PFSK-1 (cell line): ENCODE measurements around the gene PCDHB3. TPM values are rescaled to one million over a fixed set of nuclear protein-coding genes. Genes with fewer than 3 reads are reported as not detected.

Experiments used
- FOXP2 ChIP-seq: optimal IDR thresholded peaks from 2 replicates; pipeline ENCODE3; 2011; ENCODE audit warnings: borderline replicate concordance, control low read depth, inconsistent platforms; ENCODE audit not compliant: insufficient read depth; ENCODE audit errors: extremely low read length, extremely low read depth
- POLR2AphosphoS5 ChIP-seq: IDR thresholded peaks from 2 replicates; pipeline ENCODE4 v1.6.1; 2012; ENCODE audit warnings: low read depth, mild to moderate bottlenecking, control low read depth, low read length, moderate library complexity
- REST ChIP-seq, 2 experiments: IDR thresholded peaks; 2 replicates each; pipeline versions ENCODE4 v1.6.1 to v1.8.0; 2011 to 2012; ENCODE audit warnings: low read depth in 2 of 2, low read length in 2 of 2, control low read depth in 1 of 2, inconsistent platforms in 1 of 2, mild to moderate bottlenecking in 1 of 2, moderate library complexity in 1 of 2; ENCODE audit not compliant: insufficient read depth in 1 of 2
- SIN3A ChIP-seq: IDR thresholded peaks from 2 replicates; pipeline ENCODE4 v1.6.1; 2012; ENCODE audit warnings: mild to moderate bottlenecking, low read length, moderate library complexity, borderline replicate concordance; ENCODE audit not compliant: insufficient read depth
- TAF1 ChIP-seq: IDR thresholded peaks from 2 replicates; pipeline ENCODE4 v1.6.1; 2012; ENCODE audit warnings: low read length, control low read depth, borderline replicate concordance; ENCODE audit not compliant: insufficient read depth
- polyA plus RNA-seq: library from polyadenylated mRNA; unstranded; fragments of >200 nt; gene quantifications from one replicate; pipeline ENCODE4 v1.2.1, GENCODE V29; 2012; ENCODE audit warnings: low read depth, missing spikeins; ENCODE audit not compliant: insufficient read length

PCDHB3 gene
- 0.10 TPM for polyA plus RNA-seq

GRCh38 chr5:141100243-141100805 is at the start of gene PCDHB3:
TSS of gene PCDHB3 (plus strand) at chr5:141100473. CDS start at chr5:141100650, 177 bp downstream.
- TF ChIP-seq TAF1 (no peak), SIN3A (no peak), FOXP2 (no peak), REST (IDR thresholded peaks at IDR 0.05; ENCODE audit: insufficient read depth in 1 of 2, low read depth in 2 of 2, low read length in 2 of 2) (no peak), POLR2AphosphoS5 (no peak)

- TF ChIP-seq REST (IDR thresholded peaks at IDR 0.05; ENCODE audit: insufficient read depth in 1 of 2, low read depth in 2 of 2, low read length in 2 of 2), result no peak
- TF ChIP-seq TAF1, result no peak
- no peak for TF ChIP-seq FOXP2
Observed at GRCh38 chr5:141050622-141051520, 49.4 kb upstream of the PCDHB3 start, which contains the start of gene PCDHB1. TSS of gene PCDHB1 (plus strand) at chr5:141051374. CDS start at chr5:141051471, 97 bp downstream.

- TF ChIP-seq REST (IDR thresholded peaks at IDR 0.05; ENCODE audit: insufficient read depth in 1 of 2, low read depth in 2 of 2, low read length in 2 of 2) (no peak), FOXP2 (no peak), POLR2AphosphoS5 (no peak), SIN3A (no peak), TAF1 (no peak)
Observed at GRCh38 chr5:141051521-141051866, 48.8 kb upstream of the PCDHB3 start.

GRCh38 chr5:141077826-141078225 is 22.4 kb upstream of the PCDHB3 start:
- TF ChIP-seq TAF1, result no peak
- TF ChIP-seq SIN3A, result no peak
- TF ChIP-seq REST (IDR thresholded peaks at IDR 0.05; ENCODE audit: insufficient read depth in 1 of 2, low read depth in 2 of 2, low read length in 2 of 2), result no peak
- no peak for TF ChIP-seq POLR2AphosphoS5
- no peak for TF ChIP-seq FOXP2
